ENCODE data around the gene UBE2M.

UBE2M gene

GRCh38 chr19:58570770-58571574 is 12.6 kb upstream of the UBE2M start:
- no peak for DNase-seq

DNA sequence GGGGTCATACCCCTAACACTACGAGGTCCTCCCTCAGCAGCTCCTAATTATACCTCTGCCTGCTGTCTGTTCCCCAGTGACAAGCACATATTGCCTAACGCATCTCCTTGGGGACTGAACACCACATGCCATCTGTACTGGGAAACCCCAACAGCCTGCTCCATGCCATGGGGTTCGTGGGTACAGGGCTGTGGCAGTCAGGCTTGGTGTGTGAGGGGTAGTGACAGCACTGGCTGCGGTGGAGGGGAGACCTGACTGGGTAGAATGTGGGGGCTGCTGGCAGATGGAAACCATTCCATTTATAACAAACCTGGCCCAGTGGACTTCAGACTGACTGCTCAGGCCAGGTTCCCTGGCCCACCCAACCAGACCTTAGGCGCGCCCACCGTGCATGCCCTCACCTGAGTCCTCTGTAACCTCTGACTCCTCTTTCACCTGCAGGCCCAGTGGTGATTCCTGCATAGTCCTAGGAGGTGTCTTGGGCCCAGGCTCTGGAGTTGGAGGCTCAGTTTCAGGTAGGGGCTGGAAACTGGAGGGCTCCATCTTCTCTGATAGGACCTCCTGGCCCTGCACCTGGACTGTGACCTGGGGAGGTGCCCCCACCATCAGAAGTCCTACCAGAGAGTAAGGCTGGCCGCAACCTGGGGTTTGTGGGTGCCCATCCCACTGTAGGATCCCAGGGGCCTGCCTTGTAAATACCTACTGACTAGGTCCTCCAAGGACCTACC is 11.7 kb upstream of the UBE2M start:
- no peak for DNase-seq

- no peak for DNase-seq
Observed at GRCh38 chr19:58569191-58569942, 11.0 kb upstream of the UBE2M start.

DNA sequence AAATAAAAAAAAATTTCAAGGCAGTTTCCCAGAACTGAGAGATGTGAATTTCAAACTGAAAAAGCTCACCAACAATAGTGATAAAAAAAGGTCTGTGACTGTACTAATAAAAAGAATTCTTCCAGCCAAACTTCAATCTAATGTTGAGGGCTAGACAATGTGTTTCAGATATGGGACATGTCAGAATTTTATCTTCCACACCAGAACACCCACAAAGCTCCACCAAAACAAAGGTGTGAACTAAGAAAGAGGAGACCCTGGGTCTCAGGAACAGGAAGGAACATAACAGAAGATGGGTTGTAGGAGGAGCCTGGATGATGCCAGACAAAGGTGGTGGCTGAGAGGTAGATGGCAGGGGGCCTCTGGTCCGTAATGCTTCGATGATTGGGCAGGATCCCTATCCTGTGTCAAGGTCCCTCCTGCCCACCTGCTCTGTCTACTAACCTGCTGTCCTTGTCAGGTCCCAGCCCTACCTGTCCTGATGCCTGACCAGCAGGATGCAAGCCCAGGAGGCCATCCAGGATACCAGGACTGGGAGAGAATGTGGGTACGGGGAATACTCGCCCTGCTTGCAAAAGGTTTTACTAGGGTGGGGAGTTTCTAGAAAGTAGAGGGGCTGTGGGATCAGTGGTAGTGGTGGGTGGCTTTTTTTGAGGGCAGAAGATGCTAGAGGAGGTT is 10.2 kb upstream of the UBE2M start:
- no peak for DNase-seq

- no peak for DNase-seq
Observed at GRCh38 chr19:58566989-58567388, 8.6 kb upstream of the UBE2M start.

GRCh38 chr19:58563823-58564222 is 5.4 kb upstream of the UBE2M start:
- DNase-seq: no peak

- peak in 1 of 5 donors; percentile 49 for DNase-seq
Observed at GRCh38 chr19:58563034-58563573, 4.7 kb upstream of the UBE2M start.

GRCh38 chr19:58562122-58563033 is 4.0 kb upstream of the UBE2M start:
- DNase-seq: peak in 2 of 5 donors; percentile 30 to 68

DNA sequence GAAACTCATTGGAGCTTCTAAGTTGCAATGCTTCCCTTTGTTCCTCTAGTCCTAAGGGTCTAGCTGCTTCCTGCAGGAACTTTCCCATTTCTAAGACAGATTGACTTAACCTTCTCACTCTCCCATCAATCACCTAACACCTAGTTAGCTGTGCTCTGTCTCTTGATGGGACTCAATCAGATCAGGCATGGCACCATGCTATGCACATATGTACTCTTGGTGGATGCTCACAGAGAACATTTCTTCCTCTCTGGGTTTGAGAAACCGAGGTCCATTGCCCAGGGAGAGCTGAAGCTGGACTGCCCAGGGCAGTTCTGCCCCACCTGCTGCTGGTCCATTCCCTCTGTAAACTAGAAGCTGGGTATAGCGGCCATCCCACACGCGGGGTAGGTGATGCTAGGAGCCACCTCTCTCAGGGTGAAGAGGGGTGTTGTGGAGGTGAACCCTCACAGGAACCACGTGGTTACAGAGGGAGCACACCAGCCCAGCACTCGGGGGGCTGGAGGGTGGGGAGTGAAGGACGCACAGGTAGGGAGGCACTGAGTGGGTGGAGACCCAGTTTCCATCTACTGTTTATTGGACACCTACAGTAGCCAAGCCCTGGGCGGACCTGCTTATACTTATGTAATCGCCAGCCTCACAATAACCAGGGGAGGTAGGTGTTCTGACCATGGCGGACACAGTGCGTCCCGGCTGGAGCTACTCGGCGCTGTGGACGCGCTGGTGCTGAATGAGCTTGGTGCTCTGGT is 3.1 kb upstream of the UBE2M start:
- no peak for DNase-seq

DNA sequence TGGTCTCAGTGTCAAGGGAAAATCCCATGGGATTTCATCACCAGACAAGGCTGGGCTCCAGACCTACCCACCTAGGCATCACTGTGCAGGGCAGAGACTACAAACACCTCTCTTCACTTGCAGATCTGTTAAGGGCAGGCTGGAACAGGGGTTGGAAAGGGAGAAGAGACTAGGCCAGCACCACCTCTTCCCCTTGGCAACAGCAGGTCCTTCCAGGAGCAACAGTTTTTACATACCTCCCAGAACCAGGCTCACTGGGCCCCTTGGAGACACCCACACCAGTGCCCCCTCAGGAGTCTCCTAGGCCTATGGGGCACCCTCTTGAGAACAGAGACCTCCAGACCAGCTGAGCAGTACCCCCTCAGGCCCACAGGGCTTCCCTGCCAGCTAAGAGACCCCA is 2.5 kb upstream of the UBE2M start:
- no peak for DNase-seq

- no peak for DNase-seq
Observed at GRCh38 chr19:58560007-58560887, 1.8 kb upstream of the UBE2M start.

DNA sequence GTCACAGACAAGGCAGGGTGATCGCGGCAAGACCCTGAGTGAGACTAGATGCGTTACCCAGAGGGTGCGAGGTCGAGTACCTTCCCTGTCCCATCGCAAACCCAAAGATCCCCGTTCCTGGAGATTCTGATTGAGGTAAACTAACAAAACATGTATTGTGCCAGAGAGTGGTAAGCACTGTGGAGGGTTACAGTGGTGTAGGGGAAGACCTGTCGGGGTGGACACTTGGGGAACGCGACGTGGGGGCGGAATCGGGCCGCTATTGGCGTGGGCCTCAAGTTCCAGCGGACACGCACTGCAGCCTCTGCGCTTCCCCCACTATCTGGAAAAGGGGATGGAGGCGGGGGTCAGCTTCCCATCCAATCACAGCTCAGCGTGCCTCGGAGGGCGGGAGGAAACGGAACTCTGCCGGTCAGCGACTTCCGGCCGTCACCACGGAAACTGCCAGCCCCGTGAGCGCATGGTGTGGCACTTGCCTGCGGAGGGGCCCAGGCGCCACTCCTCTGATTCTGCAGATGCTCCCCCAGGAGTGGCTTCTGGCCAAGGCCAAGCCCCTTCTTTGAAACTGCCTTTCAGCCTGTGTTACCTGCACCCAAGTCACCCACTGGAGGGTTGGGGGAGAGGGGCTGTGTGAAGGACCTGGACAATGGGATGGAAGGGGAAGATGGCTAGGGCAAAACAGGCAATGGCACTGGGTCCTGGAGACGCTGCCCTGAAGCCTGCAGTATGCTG is 1.0 kb upstream of the UBE2M start:
- DNase-seq: peak in 3 of 5 donors; percentile 34 to 79 (median 40)

GRCh38 chr19:58558623-58559274 is 338 bp upstream of the UBE2M start:
- peak; percentile 99 to 100 (median 99) for DNase-seq

DNA sequence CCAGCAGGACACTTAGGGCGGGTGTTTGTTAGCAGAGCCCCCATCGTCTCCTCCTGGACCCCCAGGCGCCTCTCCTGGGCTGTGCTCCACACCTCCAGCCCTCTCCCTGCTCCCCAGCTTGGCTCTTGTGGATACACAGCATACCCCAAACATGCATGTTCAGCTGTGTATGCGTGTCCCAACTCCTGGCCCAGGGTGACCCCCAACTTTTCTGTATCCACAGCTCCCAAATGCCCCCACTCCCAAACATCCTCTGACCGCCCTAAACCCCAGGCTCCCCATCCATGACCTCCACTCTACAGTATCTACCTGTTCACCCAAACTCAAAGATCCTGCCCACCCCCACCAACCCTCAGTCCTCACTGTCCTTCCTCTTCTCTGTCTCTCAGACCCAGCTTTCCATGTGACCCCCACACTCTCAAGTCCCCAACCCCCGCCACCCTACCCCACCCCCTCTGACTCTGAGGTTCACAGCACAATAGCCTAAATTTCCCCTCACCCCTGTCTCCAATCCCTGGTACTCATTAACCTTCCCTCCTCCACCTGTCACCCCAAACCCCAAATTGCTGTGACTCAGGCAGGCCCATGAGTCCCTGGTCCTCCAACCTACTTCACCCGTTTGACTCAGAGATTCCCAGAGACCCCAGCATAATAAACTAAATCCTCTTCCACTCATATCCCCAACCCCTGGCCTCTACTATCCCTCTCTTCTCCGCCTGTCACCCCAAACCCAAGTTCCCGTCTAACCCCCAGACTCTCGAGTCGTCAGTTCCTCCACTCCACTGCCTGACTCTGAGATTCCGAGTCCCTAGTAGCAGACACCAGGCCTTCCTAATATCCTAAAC is 968 bp downstream of the UBE2M start:
- DNase-seq: no peak

GRCh38 chr19:58556622-58557220 is 1.7 kb downstream of the UBE2M start:
- DNase-seq: no peak

DNA sequence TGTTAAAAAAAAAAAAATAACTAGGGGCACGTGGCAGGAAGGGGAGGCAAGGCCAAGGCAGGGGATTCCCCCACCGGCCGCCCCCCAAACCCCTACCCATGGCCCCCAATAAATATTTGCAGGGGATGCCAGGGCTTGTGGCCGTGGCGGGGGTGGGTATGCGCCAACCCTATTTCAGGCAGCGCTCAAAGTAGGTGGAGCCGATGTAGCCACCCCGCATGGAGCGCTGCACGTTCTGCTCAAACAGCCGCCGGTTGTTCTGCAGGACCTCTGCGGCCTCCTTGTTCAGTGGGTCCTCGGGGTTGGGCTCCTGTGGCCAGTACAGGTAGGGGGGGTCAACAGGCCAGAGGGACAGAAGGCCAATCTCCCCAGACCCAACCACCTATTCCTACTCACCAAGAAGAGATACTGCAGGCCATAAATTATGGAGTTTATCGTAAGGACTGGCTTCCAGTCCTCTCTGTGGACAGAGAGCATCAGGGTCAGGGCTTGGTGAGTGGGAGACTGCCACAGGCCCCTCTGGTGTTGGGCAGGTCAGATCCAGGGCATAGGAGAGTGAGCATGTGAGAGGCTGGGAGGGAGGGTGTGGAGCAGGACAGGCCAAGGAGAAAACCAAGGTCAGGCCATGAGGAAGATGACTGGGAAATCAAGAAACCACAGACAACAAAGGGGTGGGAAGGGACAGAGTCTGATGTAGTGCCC is 2.3 kb downstream of the UBE2M start:
- DNase-seq: no peak
